GM21390 (cell line): ENCODE measurements around the gene DHX8.
"Not testable (repeated sequence)": the region's sequence is repeated elsewhere in the genome, so short reads cannot be mapped to it uniquely, and the experiment has no call there.

Source experiments
- ATAC-seq: cut with Tn5 transposase; IDR thresholded peaks from one replicate; pipeline ENCODE4 v1.9.1; 2021; ENCODE audit not compliant: unreplicated experiment

Gene DHX8

GRCh38 chr17:43461185-43461584 is 22.6 kb upstream of the DHX8 start:
- no peak for ATAC-seq

- ATAC-seq, result not testable (repeated sequence)
Measured at GRCh38 chr17:43462569-43462968, 21.2 kb upstream of the DHX8 start.

- no peak for ATAC-seq
Measured at GRCh38 chr17:43463241-43463640, 20.5 kb upstream of the DHX8 start.

GRCh38 chr17:43464046-43464445 is 19.7 kb upstream of the DHX8 start:
- ATAC-seq, result no peak

- ATAC-seq, result no peak
Measured at GRCh38 chr17:43465049-43465448, 18.7 kb upstream of the DHX8 start.

- no peak for ATAC-seq
Measured at GRCh38 chr17:43467981-43468581, 15.7 kb upstream of the DHX8 start.

GRCh38 chr17:43468691-43469139 is 15.1 kb upstream of the DHX8 start:
- no peak for ATAC-seq

- ATAC-seq, result no peak
Measured at GRCh38 chr17:43469145-43469544, 14.6 kb upstream of the DHX8 start.

- no peak for ATAC-seq
Measured at GRCh38 chr17:43471585-43472160, 12.1 kb upstream of the DHX8 start.

GRCh38 chr17:43475494-43476089 is 8.2 kb upstream of the DHX8 start:
- no peak for ATAC-seq

- ATAC-seq, result not testable (repeated sequence)
Measured at GRCh38 chr17:43476306-43476705, 7.5 kb upstream of the DHX8 start.

GRCh38 chr17:43477832-43478634 is 5.7 kb upstream of the DHX8 start:
- ATAC-seq, result no peak

- no peak for ATAC-seq
Measured at GRCh38 chr17:43479948-43480347, 3.8 kb upstream of the DHX8 start.

- no peak for ATAC-seq
Measured at GRCh38 chr17:43482103-43483012, 1.4 kb upstream of the DHX8 start.

GRCh38 chr17:43490621-43491020 is 6.8 kb downstream of the DHX8 start:
- no peak for ATAC-seq

GRCh38 chr17:43509440-43509839 is 25.7 kb downstream of the DHX8 start:
- ATAC-seq, result not testable (repeated sequence)

GRCh38 chr17:43511199-43511598 is 27.4 kb downstream of the DHX8 start:
- ATAC-seq, result not testable (repeated sequence)

GRCh38 chr17:43515656-43516055 is 31.9 kb downstream of the DHX8 start:
- no peak for ATAC-seq

- ATAC-seq, result no peak
Measured at GRCh38 chr17:43517161-43517560, 33.4 kb downstream of the DHX8 start.

GRCh38 chr17:43517615-43518386 is 34.0 kb downstream of the DHX8 start:
- ATAC-seq, result no peak
